Measurements from ENCODE around the gene RSPO4.

RSPO4 gene

GRCh38 chr20:944774-945410, 57.2 kb downstream of the RSPO4 start:
- Histone ChIP-seq H3K27me3 (ENCODE audit: insufficient read depth, low read length, poor library complexity) (peaks cover 10% of the 10 kb centered on the region), H3K79me2 (ENCODE audit: insufficient read depth, low read length) (no peaks in the 10 kb centered on the region), H3K9me3 (ENCODE audit: insufficient read depth, low read length, severe bottlenecking) (no peaks in the 10 kb centered on the region), H3K4me1 (ENCODE audit: insufficient read depth, low read length) (no peaks in the 10 kb centered on the region), H3K27ac (ENCODE audit: low read length) (no peak overlapping the region), H3K9ac (ENCODE audit: low read depth, low read length) (no peak overlapping the region), H2AFZ (ENCODE audit: low read depth, low read length) (no peak overlapping the region), H3K36me3 (ENCODE audit: insufficient read depth, low read length) (no peaks in the 10 kb centered on the region), H4K20me1 (ENCODE audit: insufficient read depth, low read length) (no peaks in the 10 kb centered on the region), H3K4me3 (ENCODE audit: low read depth in 1 of 2, low read length in 2 of 2) (no peak overlapping the region), H3K4me2 (ENCODE audit: insufficient read depth, low read length) (no peak overlapping the region)
- no peak for ATAC-seq (ENCODE audit: insufficient read depth, low read depth)
- TF ChIP-seq EZH2 (IDR thresholded peaks at IDR 0.05; ENCODE audit: borderline replicate concordance, low read depth, low read length, severe bottlenecking) (no peak), CTCF (IDR thresholded peaks at IDR 0.05; ENCODE audit: borderline replicate concordance, extremely low read depth, low read length, poor library complexity, severe bottlenecking) (no peak)
- DNase-seq, result no peak

- Histone ChIP-seq H3K9ac (ENCODE audit: low read depth, low read length) (no peak overlapping the region), H4K20me1 (ENCODE audit: insufficient read depth, low read length) (no peaks in the 10 kb centered on the region), H3K4me1 (ENCODE audit: insufficient read depth, low read length) (no peaks in the 10 kb centered on the region), H3K4me2 (ENCODE audit: insufficient read depth, low read length) (no peak overlapping the region), H3K4me3 (ENCODE audit: low read depth in 1 of 2, low read length in 2 of 2) (no peak overlapping the region), H3K27ac (ENCODE audit: low read length) (no peak overlapping the region), H3K27me3 (ENCODE audit: insufficient read depth, low read length, poor library complexity) (peaks cover 10% of the 10 kb centered on the region), H2AFZ (ENCODE audit: low read depth, low read length) (no peak overlapping the region), H3K9me3 (ENCODE audit: insufficient read depth, low read length, severe bottlenecking) (no peaks in the 10 kb centered on the region), H3K36me3 (ENCODE audit: insufficient read depth, low read length) (no peaks in the 10 kb centered on the region), H3K79me2 (ENCODE audit: insufficient read depth, low read length) (no peaks in the 10 kb centered on the region)
- ATAC-seq (ENCODE audit: insufficient read depth, low read depth) (no peak), DNase-seq (no peak)
- TF ChIP-seq EZH2 (IDR thresholded peaks at IDR 0.05; ENCODE audit: borderline replicate concordance, low read depth, low read length, severe bottlenecking) (no peak), CTCF (IDR thresholded peaks at IDR 0.05; ENCODE audit: borderline replicate concordance, extremely low read depth, low read length, poor library complexity, severe bottlenecking) (no peak)
Observed at GRCh38 chr20:944148-944547, 58.0 kb downstream of the RSPO4 start.

DNA sequence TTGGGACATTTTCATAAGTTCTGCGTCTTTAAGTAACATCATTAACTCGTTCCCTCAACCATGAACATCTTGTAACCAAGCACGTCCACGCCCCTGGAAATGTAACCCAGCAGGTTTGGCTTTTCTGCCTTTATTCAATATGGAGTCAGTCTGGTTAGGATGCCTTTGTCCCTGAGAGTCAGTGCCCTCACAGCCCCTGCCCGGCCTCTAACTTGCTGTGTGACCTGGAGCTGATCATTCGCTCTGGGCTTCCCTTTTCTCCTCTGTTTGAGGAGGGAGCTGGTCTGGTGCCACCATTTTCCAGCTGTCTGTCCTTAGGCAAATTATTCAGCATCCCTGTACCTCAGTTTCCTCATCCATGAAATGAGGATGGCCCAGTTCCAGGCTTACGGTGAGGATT, 59.5 kb downstream of the RSPO4 start:
- no peak overlapping the region for H3K9ac ChIP-seq (ENCODE audit: low read depth, low read length)
- H4K20me1 ChIP-seq (ENCODE audit: insufficient read depth, low read length), result no peaks in the 10 kb centered on the region
- no peak overlapping the region for H2AFZ ChIP-seq (ENCODE audit: low read depth, low read length)
- TF ChIP-seq CTCF (IDR thresholded peaks at IDR 0.05; ENCODE audit: borderline replicate concordance, extremely low read depth, low read length, poor library complexity, severe bottlenecking), result no peak
- no peak for TF ChIP-seq EZH2 (IDR thresholded peaks at IDR 0.05; ENCODE audit: borderline replicate concordance, low read depth, low read length, severe bottlenecking)
- DNase-seq, result no peak
- H3K27me3 ChIP-seq (ENCODE audit: insufficient read depth, low read length, poor library complexity), result peaks cover 5% of the 10 kb centered on the region
- no peak overlapping the region for H3K27ac ChIP-seq (ENCODE audit: low read length)
- no peaks in the 10 kb centered on the region for H3K9me3 ChIP-seq (ENCODE audit: insufficient read depth, low read length, severe bottlenecking)
- H3K79me2 ChIP-seq (ENCODE audit: insufficient read depth, low read length), result no peaks in the 10 kb centered on the region
- H3K4me1 ChIP-seq (ENCODE audit: insufficient read depth, low read length), result no peaks in the 10 kb centered on the region
- H3K36me3 ChIP-seq (ENCODE audit: insufficient read depth, low read length), result no peaks in the 10 kb centered on the region
- no peak for ATAC-seq (ENCODE audit: insufficient read depth, low read depth)
- H3K4me3 ChIP-seq (ENCODE audit: low read depth in 1 of 2, low read length in 2 of 2), result no peak overlapping the region
- H3K4me2 ChIP-seq (ENCODE audit: insufficient read depth, low read length), result no peak overlapping the region

All from DND-41 (cell line).